Common myeloid progenitor, CD34-positive (primary cell): ENCODE data around the gene XIAP. TPM values are rescaled to one million over a fixed set of nuclear protein-coding genes. Genes with fewer than 3 reads are reported as not detected.
"Not testable (repeated sequence)": the region's sequence is repeated elsewhere in the genome, so short reads cannot be mapped to it uniquely, and the experiment has no call there.

Experiments
- CTCF ChIA-PET: fragments of 350-600 bp; sonication (Branson Sonifier 250); formaldehyde crosslinking; loops from one replicate; lab custom pipeline; 2021; ENCODE audit warnings: antibody characterized with exemption; lab: Charles Lee
- POLR2A ChIA-PET: fragments of 350-600 bp; sonication (Branson Sonifier 250); formaldehyde crosslinking; loops from one replicate; lab custom pipeline; 2021; ENCODE audit warnings: antibody characterized with exemption; lab: Charles Lee
- DNase-seq, 3 donors: peaks; one replicate each; pipeline versions ENCODE4 v3.0.0 to v3.0.0-alpha.2; 2013
- H3K27ac ChIP-seq, 2 experiments: 1 replicate in 1 of 2; 2 replicates in 1 of 2; pipeline ENCODE4 v1.7.0; 2013; ENCODE audit warnings: inconsistent platforms in 2 of 2, low read length in 2 of 2, mild to moderate bottlenecking in 2 of 2, low read depth in 1 of 2, moderate library complexity in 1 of 2; ENCODE audit not compliant: severe bottlenecking in 2 of 2, insufficient read depth in 1 of 2, poor library complexity in 1 of 2
- H3K27me3 ChIP-seq, 5 experiments: replicated peaks in 2 of 5; 1 replicate in 3 of 5; 2 replicates in 2 of 5; pipeline versions ENCODE4 v1.6.1 to v1.7.0; 2013; ENCODE audit warnings: low read length in 4 of 5, mild to moderate bottlenecking in 2 of 5, moderate library complexity in 2 of 5, inconsistent platforms in 1 of 5; ENCODE audit not compliant: insufficient read depth in 5 of 5, control insufficient read depth in 4 of 5
- H3K36me3 ChIP-seq, 4 experiments: 1 replicate in 2 of 4; 2 replicates in 2 of 4; pipeline versions ENCODE4 v1.6.1 to v1.7.0; 2013; ENCODE audit warnings: low read length in 3 of 4, control low read depth in 1 of 4, mild to moderate bottlenecking in 1 of 4; ENCODE audit not compliant: control insufficient read depth in 4 of 4, insufficient read depth in 4 of 4
- H3K4me1 ChIP-seq, 4 experiments: 1 replicate in 3 of 4; 2 replicates in 1 of 4; pipeline versions ENCODE4 v1.6.1 to v1.7.1; 2013; ENCODE audit warnings: low read length in 3 of 4, mild to moderate bottlenecking in 3 of 4, control low read depth in 1 of 4, inconsistent platforms in 1 of 4, moderate library complexity in 1 of 4; ENCODE audit not compliant: control insufficient read depth in 4 of 4, insufficient read depth in 4 of 4; ENCODE audit errors: control extremely low read depth in 1 of 4
- H3K4me3 ChIP-seq, 7 experiments: 1 replicate in 4 of 7; 2 replicates in 3 of 7; pipeline versions ENCODE4 v1.5.1 to v1.7.0; 2013; ENCODE audit warnings: mild to moderate bottlenecking in 7 of 7, low read length in 6 of 7, moderate library complexity in 6 of 7, inconsistent platforms in 2 of 7, low read depth in 2 of 7, control low read depth in 1 of 7; ENCODE audit not compliant: insufficient read depth in 4 of 7, control insufficient read depth in 1 of 7; ENCODE audit errors: extremely low read depth in 1 of 7
- H3K9me3 ChIP-seq, 5 experiments: 1 replicate in 4 of 5; 2 replicates in 1 of 5; pipeline versions ENCODE4 v1.6.1 to v1.7.1; 2013; ENCODE audit warnings: low read length in 4 of 5, mild to moderate bottlenecking in 2 of 5, inconsistent platforms in 1 of 5, low read depth in 1 of 5, moderate library complexity in 1 of 5; ENCODE audit not compliant: control insufficient read depth in 4 of 5, insufficient read depth in 2 of 5; ENCODE audit errors: control extremely low read depth in 1 of 5
- WGBS: methylation state at CpG from one replicate; pipeline ENCODE4 v1.1.5; 2013; ENCODE audit not compliant: insufficient coverage; 5-methylcytosine and 5-hydroxymethylcytosine counted together
- polyA plus RNA-seq: library from polyadenylated mRNA; unstranded; fragments of 120-200 nt; gene quantifications from one replicate; pipeline ENCODE4 v1.2.1, GENCODE V29; 2013

Gene XIAP
- polyA plus RNA-seq: 13.5 TPM

DNA sequence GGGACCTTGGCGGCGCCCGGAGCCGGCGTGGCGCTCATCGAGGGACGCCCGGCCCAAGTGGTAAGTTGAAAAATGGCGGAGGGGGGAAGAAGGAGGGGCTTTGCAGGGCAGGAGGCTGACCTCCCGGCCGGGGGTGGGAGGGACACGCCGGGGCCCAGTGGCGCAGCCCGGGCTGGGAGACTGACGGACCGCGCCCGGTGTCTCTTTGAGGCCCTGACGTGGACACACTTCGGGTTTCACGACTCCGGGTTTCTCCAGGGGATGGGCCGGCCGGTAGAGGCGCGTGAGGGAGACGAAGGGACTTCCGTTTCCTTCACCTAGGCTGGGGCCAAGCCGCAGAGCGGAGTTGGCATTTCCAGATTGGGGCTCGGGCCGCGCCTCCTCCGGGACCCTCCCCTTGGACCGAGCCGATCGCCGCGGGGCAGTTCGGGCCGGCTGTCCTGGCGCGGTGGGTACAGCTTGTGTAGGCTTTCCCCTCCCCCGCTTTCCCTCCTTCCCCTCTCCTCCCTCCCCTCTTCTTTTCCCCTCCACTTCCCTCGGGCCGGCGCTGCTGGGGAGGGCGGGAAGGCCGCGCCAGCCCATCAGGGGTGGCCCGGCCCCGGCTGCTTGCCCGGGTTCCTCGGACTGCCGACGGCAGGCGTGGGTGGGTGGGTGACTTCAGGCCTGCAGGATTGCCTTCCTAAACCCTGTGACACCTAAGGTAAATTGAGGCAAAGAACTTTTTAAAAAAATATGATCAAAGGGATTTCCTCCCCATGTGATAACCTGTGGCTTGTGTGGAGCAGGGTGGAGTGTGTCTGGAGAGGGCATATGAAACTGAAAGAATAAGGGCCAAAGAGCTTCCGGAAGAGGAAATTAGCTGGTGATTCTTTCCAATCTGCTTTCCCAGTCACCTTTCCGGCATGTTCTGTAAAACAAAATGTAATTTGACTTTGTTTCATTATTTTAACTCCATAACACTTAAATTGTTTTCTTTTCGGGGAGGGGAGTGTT lies at the start of gene XIAP:
TSS of gene XIAP (plus strand) at position 208 of the 993 bp plus-strand sequence. CDS start 25,610 bp downstream, outside the sequence.
- POLR2A ChIA-PET: interaction anchor here (0.6 to 1.1 kb wide), 3 partner anchors 9 to 100 kb away, joined by 3 to 5 read pairs (median 3); no protein-coding TSS in a partner anchor
- no peaks in the 10 kb centered on the region for H3K9me3 ChIP-seq

DNA sequence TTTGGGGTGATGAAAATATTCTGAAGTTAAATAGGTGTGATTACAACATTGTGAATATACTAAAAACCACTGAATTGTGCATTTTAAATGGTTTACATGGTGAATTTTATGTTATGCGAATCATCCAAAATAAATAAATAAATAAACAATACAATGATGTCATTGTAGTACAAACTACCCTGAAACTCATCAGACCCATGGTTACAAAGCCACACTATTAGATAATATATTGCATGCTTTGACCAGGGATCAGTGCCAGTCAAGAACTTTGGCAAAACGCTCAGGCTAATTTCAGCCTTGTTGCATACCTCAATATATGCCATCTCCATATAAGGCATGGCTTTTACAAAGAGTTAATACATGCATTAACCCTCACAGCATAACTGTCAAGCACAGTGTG lies 45.5 kb upstream of the XIAP start:
- no peaks in the 10 kb centered on the region for H3K27me3 ChIP-seq
- ChIA-PET CTCF (no interaction called here), POLR2A (no interaction called here)
- no peaks in the 10 kb centered on the region for H3K4me1 ChIP-seq
- DNase-seq: no peak
- H3K4me3 ChIP-seq: no peak overlapping the region
- H3K27ac ChIP-seq: no peak overlapping the region
- no peaks in the 10 kb centered on the region for H3K36me3 ChIP-seq
- no peaks in the 10 kb centered on the region for H3K9me3 ChIP-seq
- WGBS: 80% methylated on average over 1 of the region's 2 CpGs

More for the DNA sequence above, at the start of gene XIAP:
- no peaks in the 10 kb centered on the region for H3K27me3 ChIP-seq
- peaks cover 0 to 8% (median 4%) of the 10 kb centered on the region in 4 experiments for H3K4me1 ChIP-seq
- CTCF ChIA-PET: no interaction called here
- DNase-seq: peak; percentile 78 to 91 (median 85)
- H3K36me3 ChIP-seq: no peaks in the 10 kb centered on the region
- H3K27ac ChIP-seq: peak within 1 kb of the TSS; percentile 74 to 94
- peak within 1 kb of the TSS; percentile 35 to 94 (median 76) for H3K4me3 ChIP-seq
- WGBS: 26% methylated on average over 44 of the region's 62 CpGs

DNA sequence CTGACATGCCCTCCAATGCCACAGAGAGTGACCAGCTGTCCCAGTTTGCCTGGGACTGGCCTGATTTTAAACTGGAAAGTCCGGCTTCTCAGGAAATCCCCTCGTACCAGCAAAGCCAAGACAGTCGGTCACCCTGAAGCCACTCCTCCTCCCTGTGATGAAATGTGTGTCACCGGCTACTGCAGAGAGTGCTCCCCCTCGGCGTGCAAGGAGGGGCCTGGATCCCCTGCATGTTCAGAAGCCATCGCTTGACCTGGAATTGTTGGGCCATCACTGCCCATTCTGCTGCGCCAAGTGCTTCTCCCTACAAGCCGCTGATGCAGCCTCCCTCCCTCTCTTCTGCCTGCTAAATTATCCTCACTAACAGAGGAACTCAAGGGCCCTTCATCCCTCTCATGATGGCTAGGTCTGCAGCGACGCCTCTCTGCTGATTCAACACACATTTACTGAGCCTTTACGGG lies 44.9 kb upstream of the XIAP start:
- POLR2A ChIA-PET, H3K27me3 ChIP-seq, H3K4me1 ChIP-seq, DNase-seq, CTCF ChIA-PET, H3K27ac ChIP-seq, H3K9me3 ChIP-seq, H3K4me3 ChIP-seq, H3K36me3 ChIP-seq: not testable (repeated sequence)
- WGBS: 91% methylated on average over 9 of the region's 12 CpGs

DNA sequence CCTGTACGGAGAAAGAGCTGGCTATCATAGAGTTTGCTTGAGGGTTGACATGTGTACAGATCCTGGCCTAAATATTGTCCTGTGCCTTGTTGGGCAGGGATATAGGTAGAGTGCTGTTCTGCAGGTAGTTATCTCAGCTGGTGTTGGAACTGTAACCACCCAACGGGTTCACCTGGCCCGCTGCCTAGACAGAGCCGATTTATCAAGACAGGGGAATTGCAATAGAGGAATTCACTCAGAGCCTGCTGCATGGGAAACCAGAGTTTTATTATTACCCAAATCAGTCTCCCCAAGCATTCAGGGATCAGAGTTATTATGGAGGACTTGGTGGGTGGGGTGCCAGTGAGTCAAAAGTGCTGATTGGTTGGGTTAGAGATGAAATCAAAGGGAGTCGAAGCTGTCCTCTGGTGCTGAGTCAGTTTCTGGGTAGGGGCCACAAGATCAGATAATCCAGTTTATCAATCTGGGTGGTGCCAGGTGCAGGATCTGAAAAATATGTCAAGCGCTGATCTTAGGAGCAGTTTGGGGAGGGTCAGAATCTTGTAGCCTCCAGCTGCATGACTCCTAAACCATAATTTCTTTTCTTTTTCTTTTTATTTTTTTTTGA lies 42.5 kb upstream of the XIAP start:
- CTCF ChIA-PET: no interaction called here
- Histone ChIP-seq H3K27me3 (no peaks in the 10 kb centered on the region), H3K9me3 (no peaks in the 10 kb centered on the region), H3K27ac (no peak overlapping the region), H3K36me3 (no peaks in the 10 kb centered on the region), H3K4me3 (no peak overlapping the region), H3K4me1 (no peaks in the 10 kb centered on the region)
- 83% methylated on average over 5 of the region's 6 CpGs for WGBS
- no peak for DNase-seq
- POLR2A ChIA-PET: no interaction called here

DNA sequence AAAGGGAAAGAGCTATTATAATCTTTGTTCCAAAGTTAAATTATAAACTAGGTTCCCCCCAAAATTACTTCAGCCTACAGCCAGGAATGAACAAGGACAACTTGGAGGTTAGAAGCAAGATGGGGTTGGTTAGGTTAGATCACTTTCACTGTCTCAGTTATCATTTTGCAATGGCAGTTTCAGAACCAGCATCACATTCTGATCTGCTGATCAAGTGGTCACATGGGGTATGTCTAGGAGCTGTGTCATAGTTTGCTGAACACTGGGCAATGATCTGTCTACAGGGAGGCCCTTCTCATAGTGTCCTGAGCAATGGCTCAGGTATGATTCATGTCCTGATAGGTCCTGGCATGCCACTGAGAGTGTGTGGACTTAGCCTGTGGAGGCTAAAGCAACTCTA lies 41.6 kb upstream of the XIAP start:
- no peak overlapping the region for H3K4me3 ChIP-seq
- no peak overlapping the region for H3K27ac ChIP-seq
- no peaks in the 10 kb centered on the region for H3K27me3 ChIP-seq
- CTCF ChIA-PET: no interaction called here
- no peaks in the 10 kb centered on the region for H3K36me3 ChIP-seq
- no peaks in the 10 kb centered on the region for H3K9me3 ChIP-seq
- no peaks in the 10 kb centered on the region for H3K4me1 ChIP-seq
- no peak for DNase-seq
- POLR2A ChIA-PET: no interaction called here

- POLR2A ChIA-PET: no interaction called here
- Histone ChIP-seq H3K36me3 (no peaks in the 10 kb centered on the region), H3K4me3 (no peak overlapping the region), H3K27ac (no peak overlapping the region), H3K4me1 (no peaks in the 10 kb centered on the region), H3K27me3 (no peaks in the 10 kb centered on the region), H3K9me3 (no peaks in the 10 kb centered on the region)
- DNase-seq: no peak
- 100% methylated on average over 1 of the region's 1 CpG for WGBS
- CTCF ChIA-PET: no interaction called here
Observed at GRCh38 chrX:123822965-123823364, 36.9 kb upstream of the XIAP start.

- no peaks in the 10 kb centered on the region for H3K27me3 ChIP-seq
- CTCF ChIA-PET: interaction anchor here (0.8 to 1.3 kb wide), 2 partner anchors 25 to 193 kb away, joined by 3 read pairs; no protein-coding TSS in a partner anchor
Observed at GRCh38 chrX:123830309-123830708, 29.5 kb upstream of the XIAP start.

More at GRCh38 chrX:123830309-123830708, 29.5 kb upstream of the XIAP start:
- no peaks in the 10 kb centered on the region for H3K9me3 ChIP-seq
- POLR2A ChIA-PET: no interaction called here
- H3K4me1 ChIP-seq: no peaks in the 10 kb centered on the region
- 80% methylated on average over 1 of the region's 6 CpGs for WGBS
- no peak overlapping the region for H3K27ac ChIP-seq
- DNase-seq: peak in 1 of 3 donors; percentile 9
- no peak overlapping the region for H3K4me3 ChIP-seq
- H3K36me3 ChIP-seq: no peaks in the 10 kb centered on the region
